Ascending aorta (tissue), 2 donors: Measurements from ENCODE around the gene TP53I13. TPM values are rescaled to one million over a fixed set of nuclear protein-coding genes. Genes with fewer than 3 reads are reported as not detected.
A peak's percentile ranks its signal among the peaks of the same experiment; 100 is the strongest.

Experiments used
- DNase-seq, 2 donors: peaks; one replicate each; pipeline ENCODE4 v3.0.0-alpha.2; 2019; ENCODE audit warnings: low spot score in 2 of 2
- H3K27ac ChIP-seq, 2 donors: fragments of 200-600 bp; sonication (generic); one replicate each; pipeline ENCODE4 v1.5.1; 2016 to 2017; ENCODE audit warnings: mild to moderate bottlenecking in 1 of 2
- H3K27me3 ChIP-seq: fragments of 200-600 bp; sonication (generic); one replicate; pipeline ENCODE4 v1.5.1; 2017
- H3K36me3 ChIP-seq, 2 donors: fragments of 200-600 bp; sonication (generic); one replicate each; pipeline ENCODE4 v1.5.1; 2016
- H3K4me1 ChIP-seq, 2 donors: fragments of 200-600 bp; sonication (generic); one replicate each; pipeline ENCODE4 v1.5.1; 2016 to 2017; ENCODE audit warnings: mild to moderate bottlenecking in 1 of 2
- H3K4me3 ChIP-seq, 2 donors: fragments of 200-600 bp; sonication (generic); one replicate each; pipeline ENCODE4 v1.5.1; 2016 to 2017; ENCODE audit warnings: mild to moderate bottlenecking in 1 of 2
- H3K9me3 ChIP-seq, 2 donors: fragments of 200-600 bp; sonication (generic); one replicate each; pipeline ENCODE4 v1.5.1; 2016
- intact Hi-C: fragments of 100-400 bp; cut with DNase I; formaldehyde crosslinking; loops from one replicate; pipeline ENCODE4 v1.15.1; 2023
- total RNA-seq: library from RNA; depleted of rRNA; stranded (reverse); fragments of >200 nt; gene quantifications from one replicate; pipeline ENCODE4 v1.1.0, GENCODE V29; 2016
- TF ChIP-seq, protein P1 (sequence below), 3 experiments: fragments of 200-600 bp in 2 of 3; fragments of 450-650 bp in 1 of 3; sonication (generic) in 2 of 3; IDR thresholded peaks; one replicate each; pipeline ENCODE4 v1.5.1; 2016 to 2019; ENCODE audit warnings: antibody characterized with exemption in 3 of 3, mild to moderate bottlenecking in 1 of 3, moderate library complexity in 1 of 3

The TP53I13 gene, protein sequence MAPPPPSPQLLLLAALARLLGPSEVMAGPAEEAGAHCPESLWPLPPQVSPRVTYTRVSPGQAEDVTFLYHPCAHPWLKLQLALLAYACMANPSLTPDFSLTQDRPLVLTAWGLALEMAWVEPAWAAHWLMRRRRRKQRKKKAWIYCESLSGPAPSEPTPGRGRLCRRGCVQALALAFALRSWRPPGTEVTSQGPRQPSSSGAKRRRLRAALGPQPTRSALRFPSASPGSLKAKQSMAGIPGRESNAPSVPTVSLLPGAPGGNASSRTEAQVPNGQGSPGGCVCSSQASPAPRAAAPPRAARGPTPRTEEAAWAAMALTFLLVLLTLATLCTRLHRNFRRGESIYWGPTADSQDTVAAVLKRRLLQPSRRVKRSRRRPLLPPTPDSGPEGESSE
- 93.7 TPM for total RNA-seq

DNA sequence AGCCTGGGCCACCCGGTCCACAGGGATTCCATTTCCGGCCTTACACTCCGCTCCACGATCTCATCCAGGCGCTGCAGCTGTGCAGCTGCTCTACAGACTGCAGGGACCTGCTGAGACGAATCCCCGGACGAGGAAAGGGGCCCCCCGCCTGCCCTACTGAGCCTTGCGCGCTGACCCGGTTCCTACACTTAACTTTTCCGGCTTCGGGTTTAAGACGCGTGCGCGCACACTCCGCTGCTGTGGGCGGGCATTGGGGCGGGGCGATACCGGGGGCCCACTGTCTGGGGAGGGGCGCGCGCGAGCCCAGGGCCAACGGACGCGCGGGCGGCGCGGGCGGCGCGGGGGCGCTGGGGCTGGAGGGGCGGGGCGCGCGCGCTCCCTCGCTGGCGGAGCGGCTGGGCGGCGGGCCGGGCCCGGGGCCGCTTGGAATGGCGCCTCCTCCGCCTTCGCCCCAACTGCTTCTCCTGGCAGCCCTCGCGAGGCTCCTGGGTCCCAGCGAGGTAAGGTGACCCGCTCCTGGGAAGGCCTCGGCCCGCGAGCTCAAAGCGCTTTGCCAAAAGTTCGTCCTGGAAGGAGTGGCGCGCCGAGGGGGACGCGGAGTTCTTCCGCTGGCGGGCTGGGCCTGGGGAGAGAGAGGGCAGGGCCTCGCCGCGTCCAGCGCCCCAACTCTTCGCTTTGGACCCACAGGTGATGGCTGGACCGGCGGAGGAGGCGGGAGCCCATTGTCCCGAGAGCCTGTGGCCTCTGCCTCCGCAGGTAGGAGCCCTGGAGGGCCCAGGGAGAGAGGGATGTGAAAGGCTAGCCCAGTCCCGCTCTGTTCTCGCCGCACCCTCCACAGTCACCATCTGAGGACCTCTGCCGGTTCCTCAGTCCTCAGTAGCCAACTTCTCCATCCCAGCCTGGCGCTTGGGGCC lies at the start of gene TP53I13:
TSS of gene TP53I13 (plus strand) at position 371 of the 914 bp plus-strand sequence. CDS start at position 429, 58 bp downstream.
- H3K9me3 ChIP-seq = no peaks in the 10 kb centered on the region
- intact Hi-C loops = loop anchor here (2.0 kb wide), 1 partner anchor 20 kb away; the partner anchor contains the start of gene GIT1
- no peaks in the 10 kb centered on the region for H3K27me3 ChIP-seq
- peaks cover 13 to 27% of the 10 kb centered on the region in 2 donors for H3K4me1 ChIP-seq
- TF ChIP-seq, protein P1, sequence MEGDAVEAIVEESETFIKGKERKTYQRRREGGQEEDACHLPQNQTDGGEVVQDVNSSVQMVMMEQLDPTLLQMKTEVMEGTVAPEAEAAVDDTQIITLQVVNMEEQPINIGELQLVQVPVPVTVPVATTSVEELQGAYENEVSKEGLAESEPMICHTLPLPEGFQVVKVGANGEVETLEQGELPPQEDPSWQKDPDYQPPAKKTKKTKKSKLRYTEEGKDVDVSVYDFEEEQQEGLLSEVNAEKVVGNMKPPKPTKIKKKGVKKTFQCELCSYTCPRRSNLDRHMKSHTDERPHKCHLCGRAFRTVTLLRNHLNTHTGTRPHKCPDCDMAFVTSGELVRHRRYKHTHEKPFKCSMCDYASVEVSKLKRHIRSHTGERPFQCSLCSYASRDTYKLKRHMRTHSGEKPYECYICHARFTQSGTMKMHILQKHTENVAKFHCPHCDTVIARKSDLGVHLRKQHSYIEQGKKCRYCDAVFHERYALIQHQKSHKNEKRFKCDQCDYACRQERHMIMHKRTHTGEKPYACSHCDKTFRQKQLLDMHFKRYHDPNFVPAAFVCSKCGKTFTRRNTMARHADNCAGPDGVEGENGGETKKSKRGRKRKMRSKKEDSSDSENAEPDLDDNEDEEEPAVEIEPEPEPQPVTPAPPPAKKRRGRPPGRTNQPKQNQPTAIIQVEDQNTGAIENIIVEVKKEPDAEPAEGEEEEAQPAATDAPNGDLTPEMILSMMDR (IDR thresholded peaks at IDR 0.05) = no peak
- H3K27ac ChIP-seq = peak within 1 kb of the TSS; percentile 86 to 91
- H3K36me3 ChIP-seq = no peaks in the 10 kb centered on the region
- peak in 1 of 2 donors; percentile 91 for DNase-seq
- peak within 1 kb of the TSS; percentile 83 to 95 for H3K4me3 ChIP-seq

DNA sequence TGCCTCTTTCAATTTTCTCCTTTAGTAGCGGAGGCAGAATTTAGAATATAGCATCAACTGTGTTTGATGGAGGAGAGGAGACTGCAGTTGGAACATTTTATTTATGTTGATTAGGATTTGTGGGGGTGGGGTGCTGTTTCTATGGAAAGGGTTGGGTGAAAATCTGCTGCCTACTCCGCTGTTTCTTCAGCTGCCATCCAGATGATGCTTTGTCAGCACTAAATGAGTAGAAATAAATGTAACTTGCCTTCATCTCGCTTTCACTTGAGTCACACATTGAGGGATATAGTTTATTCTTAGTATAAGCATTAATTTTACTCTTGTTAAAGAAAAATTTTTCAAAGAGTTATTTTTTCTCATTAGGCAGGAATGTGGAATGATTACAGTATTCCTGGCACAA lies 43.8 kb upstream of the TP53I13 start:
- Histone ChIP-seq H3K27ac (no peak overlapping the region), H3K9me3 (no peaks in the 10 kb centered on the region), H3K4me1 (no peaks in the 10 kb centered on the region), H3K36me3 (peaks cover 59 to 66% of the 10 kb centered on the region in 2 donors), H3K4me3 (no peak overlapping the region), H3K27me3 (no peaks in the 10 kb centered on the region)
- intact Hi-C loops = no loop called here
- TF ChIP-seq, protein P1 (IDR thresholded peaks at IDR 0.05) = no peak
- DNase-seq = no peak

DNA sequence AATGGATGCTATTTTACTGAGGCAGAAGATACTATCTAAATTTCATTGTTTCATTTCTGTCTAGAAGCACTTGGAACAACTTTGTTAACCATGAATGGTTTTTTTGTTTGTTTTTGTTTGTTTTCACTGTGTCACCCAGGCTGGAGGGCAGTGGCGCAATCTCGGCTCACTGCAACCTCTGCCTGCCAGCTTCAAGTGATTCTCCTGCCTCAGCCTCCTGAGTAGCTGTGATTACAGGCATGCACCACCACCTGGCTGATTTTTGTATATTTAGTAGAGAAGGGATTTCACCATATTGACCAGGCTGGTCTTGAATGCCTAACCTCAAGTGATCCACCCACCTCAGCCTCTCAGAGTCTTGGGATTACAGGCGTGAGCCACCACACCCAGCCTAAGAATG lies 42.2 kb upstream of the TP53I13 start:
- Histone ChIP-seq H3K4me1 (no peaks in the 10 kb centered on the region), H3K27me3 (no peaks in the 10 kb centered on the region), H3K36me3 (peaks cover 56 to 60% of the 10 kb centered on the region in 2 donors), H3K27ac (no peak overlapping the region), H3K4me3 (no peak overlapping the region), H3K9me3 (no peaks in the 10 kb centered on the region)
- TF ChIP-seq, protein P1 (IDR thresholded peaks at IDR 0.05) = no peak
- DNase-seq = no peak
- intact Hi-C loops = no loop called here

DNA sequence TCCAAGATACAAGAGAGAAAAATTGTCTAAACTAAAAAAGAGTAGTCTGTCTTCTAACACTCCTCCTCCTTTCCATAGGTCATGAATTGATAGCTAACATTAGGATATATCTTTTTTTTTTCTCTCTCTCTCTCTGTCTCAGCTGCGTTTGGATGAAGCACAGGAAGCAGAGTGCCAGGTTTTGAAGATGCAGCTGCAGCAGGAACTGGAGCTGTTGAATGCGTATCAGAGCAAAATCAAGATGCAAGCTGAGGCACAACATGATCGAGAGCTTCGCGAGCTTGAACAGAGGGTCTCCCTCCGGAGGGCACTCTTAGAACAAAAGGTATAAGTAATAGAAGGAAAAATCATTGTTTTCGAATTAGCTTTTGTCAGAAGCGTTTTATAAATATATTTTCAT lies 34.5 kb upstream of the TP53I13 start:
- Histone ChIP-seq H3K9me3 (no peaks in the 10 kb centered on the region), H3K4me3 (no peak overlapping the region), H3K36me3 (peaks cover 40 to 54% of the 10 kb centered on the region in 2 donors), H3K27me3 (no peaks in the 10 kb centered on the region), H3K27ac (no peak overlapping the region), H3K4me1 (no peaks in the 10 kb centered on the region)
- intact Hi-C loops = loop anchor here (10.0 kb wide), 1 partner anchor 389 kb away; no protein-coding TSS in a partner anchor
- no peak for DNase-seq
- TF ChIP-seq, protein P1 (IDR thresholded peaks at IDR 0.05) = no peak

DNA sequence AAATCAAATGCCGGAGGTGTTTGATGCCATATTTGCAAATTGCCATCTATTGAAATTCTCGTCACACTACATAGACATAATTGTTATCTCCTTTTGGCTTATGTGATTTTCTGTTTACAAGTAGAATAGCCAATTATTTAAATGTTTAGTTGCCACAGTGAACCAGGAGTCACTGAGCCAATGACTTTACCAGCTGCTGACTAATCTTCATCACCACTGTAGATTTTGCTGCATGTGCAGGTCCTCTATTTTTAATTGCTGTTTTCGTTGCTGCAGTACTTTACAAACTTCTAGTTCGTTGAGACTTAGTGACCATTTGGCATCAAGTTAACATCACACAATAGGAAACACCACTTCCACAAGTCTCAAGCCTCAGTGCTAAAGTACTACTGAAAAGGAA lies 24.4 kb upstream of the TP53I13 start:
- Histone ChIP-seq H3K4me1 (no peaks in the 10 kb centered on the region), H3K27me3 (no peaks in the 10 kb centered on the region), H3K36me3 (peaks cover 20 to 54% of the 10 kb centered on the region in 2 donors), H3K9me3 (no peaks in the 10 kb centered on the region), H3K27ac (no peak overlapping the region), H3K4me3 (no peak overlapping the region)
- intact Hi-C loops = no loop called here
- no peak for DNase-seq
- TF ChIP-seq, protein P1 (IDR thresholded peaks at IDR 0.05) = no peak
